Measurements from ENCODE around the gene TAF1. TPM values are rescaled to one million over a fixed set of nuclear protein-coding genes. Genes with fewer than 3 reads are reported as not detected.

Gene TAF1
- total and polyA plus RNA-seq, 2 of the 13 experiments (the other 11 are each of a cell fraction or from before 2014, with no cell fraction given) = 8.1 to 17.7 TPM

DNA sequence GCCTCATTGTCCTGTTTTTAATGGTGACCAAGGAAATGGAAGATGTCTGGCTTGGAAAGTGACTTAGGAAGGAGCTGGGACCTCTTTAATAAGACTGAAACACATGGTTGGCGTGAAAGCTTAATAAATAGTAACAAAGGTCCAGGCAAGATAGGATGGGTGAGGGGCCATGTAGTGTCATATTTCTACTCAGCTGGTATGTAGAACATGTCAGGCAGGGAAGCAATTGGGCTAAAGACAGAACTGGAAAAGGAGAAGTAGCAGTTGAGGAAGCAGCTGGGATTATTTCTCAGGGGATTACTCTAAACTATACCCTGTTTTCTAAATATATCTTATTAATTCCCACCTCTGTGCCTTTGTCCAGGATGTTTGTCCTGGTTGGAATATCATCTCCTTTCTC, 46.0 kb upstream of the TAF1 start:
- ChIA-PET POLR2A (no interaction called here), CTCF (ENCODE audit: low intra/inter-chr PET ratio, low total read pairs) (no interaction called here)
- in situ Hi-C loops (cut with HindIII; ENCODE audit: extremely low pct_ligation_motif_present, low pct_unique_long_range_greater_than_20kb) (no loop called here), intact Hi-C loops (cut with micrococcal nuclease; ENCODE audit: unreplicated experiment) (no loop called here)
- Histone ChIP-seq H3K4me1 (ENCODE audit: insufficient read depth, low read length) (no peaks in the 10 kb centered on the region), H3K4me3 (replicated peaks in 1 of 3; ENCODE audit: insufficient read depth in 1 of 3, low read depth in 2 of 3, low read length in 3 of 3) (no peak overlapping the region), H2AFZ (ENCODE audit: low read length) (no peak overlapping the region), H3K9ac (ENCODE audit: insufficient read depth, low read depth, low read length) (no peak overlapping the region), H3K27me3 (ENCODE audit: control insufficient read depth in 1 of 2, insufficient read depth in 2 of 2, low read length in 2 of 2) (no peaks in the 10 kb centered on the region), H3K79me2 (ENCODE audit: insufficient read depth, low read length) (no peaks in the 10 kb centered on the region), H3K27ac (ENCODE audit: extremely low read length, insufficient read depth, low read length) (no peak overlapping the region), H3K9me3 (ENCODE audit: low read length) (no peaks in the 10 kb centered on the region), H4K20me1 (ENCODE audit: insufficient read depth, low read length) (no peaks in the 10 kb centered on the region), H3K4me2 (ENCODE audit: low read depth, low read length) (no peak overlapping the region), H3K36me3 (replicated peaks in 1 of 2; ENCODE audit: control insufficient read depth in 1 of 2, insufficient read depth in 2 of 2, low read length in 2 of 2) (no peaks in the 10 kb centered on the region)
- ATAC-seq (no peak), FAIRE-seq (no peak), DNase-seq (ENCODE audit: low spot score) (no peak)
- TF ChIP-seq YEATS2 (CRISPR knock-in tag; IDR thresholded peaks at IDR 0.05; ENCODE audit: borderline replicate concordance) (no peak), HNRNPK (IDR thresholded peaks at IDR 0.05; ENCODE audit: low read depth, low read length, poor library complexity, severe bottlenecking) (no peak), EED (CRISPR knock-in tag; IDR thresholded peaks at IDR 0.05) (no peak)
- TF ChIP-seq, protein P1, sequence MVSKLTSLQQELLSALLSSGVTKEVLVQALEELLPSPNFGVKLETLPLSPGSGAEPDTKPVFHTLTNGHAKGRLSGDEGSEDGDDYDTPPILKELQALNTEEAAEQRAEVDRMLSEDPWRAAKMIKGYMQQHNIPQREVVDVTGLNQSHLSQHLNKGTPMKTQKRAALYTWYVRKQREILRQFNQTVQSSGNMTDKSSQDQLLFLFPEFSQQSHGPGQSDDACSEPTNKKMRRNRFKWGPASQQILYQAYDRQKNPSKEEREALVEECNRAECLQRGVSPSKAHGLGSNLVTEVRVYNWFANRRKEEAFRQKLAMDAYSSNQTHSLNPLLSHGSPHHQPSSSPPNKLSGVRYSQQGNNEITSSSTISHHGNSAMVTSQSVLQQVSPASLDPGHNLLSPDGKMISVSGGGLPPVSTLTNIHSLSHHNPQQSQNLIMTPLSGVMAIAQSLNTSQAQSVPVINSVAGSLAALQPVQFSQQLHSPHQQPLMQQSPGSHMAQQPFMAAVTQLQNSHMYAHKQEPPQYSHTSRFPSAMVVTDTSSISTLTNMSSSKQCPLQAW (CRISPR knock-in tag; IDR thresholded peaks at IDR 0.05) = no peak
- no TSS peak for BruUV-seq (replicated peaks)
- WGBS (ENCODE audit: low lambda C conversion rate) = 100% methylated on average over 1 of the region's 1 CpG

DNA sequence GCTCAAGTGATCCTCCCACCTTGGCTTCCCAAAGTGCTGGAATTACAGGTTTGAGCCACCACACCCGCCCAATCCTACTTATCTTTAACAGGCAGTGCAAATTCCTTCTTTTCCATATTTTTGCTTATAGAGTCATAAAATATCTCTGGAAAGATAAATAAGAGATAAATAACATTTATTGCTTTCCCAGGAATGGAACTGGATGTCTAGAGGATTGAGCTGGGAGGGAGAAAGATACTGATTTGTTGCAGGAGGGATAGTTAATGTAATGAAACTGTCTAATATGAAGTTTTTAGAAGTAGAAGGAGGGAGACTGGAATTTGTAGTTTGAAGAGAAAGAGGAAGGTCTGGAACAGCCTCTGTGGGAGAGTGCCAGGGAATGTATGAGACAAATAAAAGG, 44.4 kb upstream of the TAF1 start:
- in situ Hi-C loops (cut with HindIII; ENCODE audit: extremely low pct_ligation_motif_present, low pct_unique_long_range_greater_than_20kb) (no loop called here), intact Hi-C loops (cut with micrococcal nuclease; ENCODE audit: unreplicated experiment) (no loop called here)
- FAIRE-seq (no peak), DNase-seq (ENCODE audit: low spot score) (no peak), ATAC-seq (no peak)
- Histone ChIP-seq H2AFZ (ENCODE audit: low read length) (no peak overlapping the region), H3K4me1 (ENCODE audit: insufficient read depth, low read length) (no peaks in the 10 kb centered on the region), H3K9ac (ENCODE audit: insufficient read depth, low read depth, low read length) (no peak overlapping the region), H3K4me3 (replicated peaks in 1 of 3; ENCODE audit: insufficient read depth in 1 of 3, low read depth in 2 of 3, low read length in 3 of 3) (no peak overlapping the region), H3K27me3 (ENCODE audit: control insufficient read depth in 1 of 2, insufficient read depth in 2 of 2, low read length in 2 of 2) (no peaks in the 10 kb centered on the region), H3K4me2 (ENCODE audit: low read depth, low read length) (no peak overlapping the region), H3K9me3 (ENCODE audit: low read length) (no peaks in the 10 kb centered on the region), H3K27ac (ENCODE audit: extremely low read length, insufficient read depth, low read length) (no peak overlapping the region), H3K79me2 (ENCODE audit: insufficient read depth, low read length) (no peaks in the 10 kb centered on the region), H4K20me1 (ENCODE audit: insufficient read depth, low read length) (no peaks in the 10 kb centered on the region), H3K36me3 (replicated peaks in 1 of 2; ENCODE audit: control insufficient read depth in 1 of 2, insufficient read depth in 2 of 2, low read length in 2 of 2) (no peaks in the 10 kb centered on the region)
- WGBS (ENCODE audit: low lambda C conversion rate) = 100% methylated on average over 1 of the region's 1 CpG
- no TSS peak for BruUV-seq (replicated peaks)
- POLR2A ChIA-PET = no interaction called here
- CTCF ChIA-PET (ENCODE audit: low intra/inter-chr PET ratio, low total read pairs) = no interaction called here
- no peak for TF ChIP-seq ZNF33B (CRISPR knock-in tag; IDR thresholded peaks at IDR 0.05)
- TF ChIP-seq ZNF333 (CRISPR knock-in tag; IDR thresholded peaks at IDR 0.05; ENCODE audit: borderline replicate concordance) = no peak
- no peak for TF ChIP-seq SRSF1 (optimal IDR thresholded peaks at IDR 0.05; ENCODE audit: low read depth, low read length)
- TF ChIP-seq BHLHE40 (IDR thresholded peaks at IDR 0.05; ENCODE audit: low read length) = no peak
- TF ChIP-seq, protein P2, sequence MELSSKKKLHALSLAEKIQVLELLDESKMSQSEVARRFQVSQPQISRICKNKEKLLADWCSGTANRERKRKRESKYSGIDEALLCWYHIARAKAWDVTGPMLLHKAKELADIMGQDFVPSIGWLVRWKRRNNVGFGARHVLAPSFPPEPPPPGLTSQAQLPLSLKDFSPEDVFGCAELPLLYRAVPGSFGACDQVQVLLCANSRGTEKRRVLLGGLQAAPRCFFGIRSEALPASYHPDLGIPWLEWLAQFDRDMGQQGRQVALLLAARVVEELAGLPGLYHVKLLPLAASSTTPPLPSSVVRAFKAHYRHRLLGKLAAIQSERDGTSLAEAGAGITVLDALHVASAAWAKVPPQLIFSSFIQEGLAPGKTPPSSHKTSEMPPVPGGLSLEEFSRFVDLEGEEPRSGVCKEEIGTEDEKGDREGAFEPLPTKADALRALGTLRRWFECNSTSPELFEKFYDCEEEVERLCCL (CRISPR knock-in tag; IDR thresholded peaks at IDR 0.05; ENCODE audit: borderline replicate concordance) = no peak
- TF ChIP-seq, protein P3, sequence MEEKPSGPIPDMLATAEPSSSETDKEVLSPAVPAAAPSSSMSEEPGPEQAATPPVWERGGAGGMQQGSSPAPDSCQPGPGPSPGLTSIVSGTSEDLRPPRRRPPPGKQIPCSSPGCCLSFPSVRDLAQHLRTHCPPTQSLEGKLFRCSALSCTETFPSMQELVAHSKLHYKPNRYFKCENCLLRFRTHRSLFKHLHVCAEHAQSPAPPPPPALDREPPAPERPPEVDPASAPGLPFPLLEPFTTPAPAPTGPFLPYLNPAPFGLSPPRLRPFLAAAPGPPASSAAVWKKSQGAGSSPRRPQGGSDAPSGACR (CRISPR knock-in tag; IDR thresholded peaks at IDR 0.05) = no peak
- TF ChIP-seq ZNF570 (CRISPR knock-in tag; IDR thresholded peaks at IDR 0.05; ENCODE audit: borderline replicate concordance) = no peak
- TF ChIP-seq FOXO1 (CRISPR knock-in tag; IDR thresholded peaks at IDR 0.05) = no peak
- no peak for TF ChIP-seq MTA3 (CRISPR knock-in tag; IDR thresholded peaks at IDR 0.05)
- TF ChIP-seq SRY (CRISPR knock-in tag; IDR thresholded peaks at IDR 0.05) = no peak
- no peak for TF ChIP-seq CREB1 (IDR thresholded peaks at IDR 0.05)
- no peak for TF ChIP-seq CREB1 (CRISPR knock-in tag; IDR thresholded peaks at IDR 0.05)

Measured in HepG2 (cell line).